Coronary artery (tissue), 2 donors: ENCODE data around the gene SYNPR.

ENCODE experiments used
- DNase-seq: peaks from one replicate; pipeline ENCODE4 v3.0.0-alpha.2; 2017; ENCODE audit warnings: low spot score
- H3K27ac ChIP-seq, 2 donors: fragments of 200-600 bp; sonication (generic); one replicate each; pipeline ENCODE4 v1.5.1; 2016 to 2019
- H3K4me3 ChIP-seq: fragments of 200-600 bp; sonication (generic); 2 replicates; pipeline ENCODE4 v1.5.1; 2016; ENCODE audit warnings: mild to moderate bottlenecking, moderate library complexity
- CTCF ChIP-seq: fragments of 200-600 bp; sonication (generic); IDR thresholded peaks from one replicate; pipeline ENCODE4 v1.5.1; 2019; ENCODE audit warnings: antibody characterized with exemption

The SYNPR gene

GRCh38 chr3:63303238-63303637 is 25.1 kb downstream of the SYNPR start:
- no peak for DNase-seq
- no peak overlapping the region for H3K27ac ChIP-seq
- TF ChIP-seq CTCF = no peak
- H3K4me3 ChIP-seq = no peak overlapping the region

DNA sequence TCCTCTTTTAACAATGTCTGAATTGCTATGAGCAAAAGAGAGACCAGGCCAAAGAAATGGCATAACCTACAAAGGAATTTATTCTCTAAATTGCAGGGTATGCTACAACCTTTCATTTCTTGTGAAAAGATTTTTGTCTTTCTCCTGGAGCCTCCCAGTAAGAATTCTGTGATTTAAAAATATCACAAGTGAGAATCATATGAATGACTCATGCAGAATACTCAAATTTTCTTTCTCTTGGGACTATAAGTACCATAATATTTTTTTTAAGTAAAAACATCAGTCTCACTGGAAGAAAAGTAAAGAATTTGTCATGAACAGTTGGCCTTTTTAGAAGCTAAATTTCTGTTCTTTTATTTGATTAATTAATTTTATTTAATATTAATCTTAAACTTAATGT is 26.3 kb downstream of the SYNPR start:
- Histone ChIP-seq H3K4me3 (no peak overlapping the region), H3K27ac (no peak overlapping the region)
- no peak for DNase-seq
- no peak for TF ChIP-seq CTCF

GRCh38 chr3:63308072-63308471 is 30.0 kb downstream of the SYNPR start:
- Histone ChIP-seq H3K4me3 (no peak overlapping the region), H3K27ac (no peak overlapping the region)
- no peak for DNase-seq
- TF ChIP-seq CTCF = no peak

GRCh38 chr3:63309768-63310167 is 31.7 kb downstream of the SYNPR start:
- DNase-seq = no peak
- Histone ChIP-seq H3K4me3 (no peak overlapping the region), H3K27ac (no peak overlapping the region)
- no peak for TF ChIP-seq CTCF

DNA sequence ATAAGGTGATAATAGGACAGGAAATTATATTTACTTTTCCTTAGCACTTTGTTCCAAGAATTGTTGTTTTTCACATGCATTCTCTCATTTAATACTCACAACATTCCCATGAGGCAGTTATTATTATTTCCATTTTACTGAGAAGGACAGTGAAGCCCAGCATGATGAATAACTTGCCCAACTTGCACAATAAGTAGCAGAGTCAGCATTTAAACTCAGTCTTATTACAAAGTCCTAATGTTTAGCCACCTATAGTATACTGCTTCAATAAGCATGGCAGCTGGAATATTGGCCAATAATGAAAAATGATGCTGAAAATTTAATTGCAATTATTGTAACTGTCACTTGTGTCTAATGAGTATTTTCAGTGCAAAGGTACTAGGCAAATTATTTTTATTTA is 45.7 kb downstream of the SYNPR start:
- no peak for DNase-seq
- H3K27ac ChIP-seq = no peak overlapping the region
- H3K4me3 ChIP-seq = no peak overlapping the region
- TF ChIP-seq CTCF = no peak

DNA sequence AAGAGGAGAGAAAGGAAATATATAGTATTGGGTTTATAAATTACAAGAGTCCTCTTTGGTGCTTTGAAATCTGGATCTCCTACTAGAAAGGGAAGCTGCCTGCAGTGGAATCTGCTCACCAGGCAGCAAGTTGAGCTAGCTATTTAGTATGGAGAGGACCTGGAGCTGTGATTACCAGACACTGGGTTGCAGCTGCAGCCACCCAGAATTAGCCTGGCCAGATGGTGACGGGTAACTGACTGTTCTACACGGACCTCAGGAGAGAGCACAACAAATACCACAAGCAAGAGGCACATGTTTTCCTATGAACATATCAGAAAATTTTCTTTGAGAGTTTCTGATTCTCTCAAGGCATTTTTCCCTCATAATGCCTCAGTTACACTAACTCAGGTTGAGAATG is 46.5 kb downstream of the SYNPR start:
- Histone ChIP-seq H3K4me3 (no peak overlapping the region), H3K27ac (no peak overlapping the region)
- no peak for TF ChIP-seq CTCF
- no peak for DNase-seq

GRCh38 chr3:63325386-63325785 is 47.3 kb downstream of the SYNPR start:
- Histone ChIP-seq H3K4me3 (no peak overlapping the region), H3K27ac (no peak overlapping the region)
- TF ChIP-seq CTCF = no peak
- no peak for DNase-seq
